ENCODE measurements around the gene RBM12.

The RBM12 gene

GRCh38 chr20:35653430-35653734 lies 11.3 kb downstream of the RBM12 start:
- DNase-seq = no peak

GRCh38 chr20:35652641-35653429 lies 11.9 kb downstream of the RBM12 start:
- no peak for DNase-seq

GRCh38 chr20:35651958-35652357 lies 12.7 kb downstream of the RBM12 start:
- DNase-seq = no peak

- DNase-seq = no peak
Observed at GRCh38 chr20:35650632-35651031, 14.1 kb downstream of the RBM12 start.

- no peak for DNase-seq
Observed at GRCh38 chr20:35648836-35649235, 15.9 kb downstream of the RBM12 start.

GRCh38 chr20:35644806-35645205 lies 19.9 kb downstream of the RBM12 start:
- DNase-seq = no peak

- DNase-seq = no peak
Observed at GRCh38 chr20:35643045-35643444, 21.7 kb downstream of the RBM12 start.

GRCh38 chr20:35641743-35642142 lies 23.0 kb downstream of the RBM12 start:
- no peak for DNase-seq

- DNase-seq = no peak
Observed at GRCh38 chr20:35640724-35641123, 24.0 kb downstream of the RBM12 start.

- DNase-seq = no peak
Observed at GRCh38 chr20:35638751-35639150, 25.9 kb downstream of the RBM12 start.

- no peak for DNase-seq
Observed at GRCh38 chr20:35637276-35637675, 27.4 kb downstream of the RBM12 start.

GRCh38 chr20:35636095-35636494 lies 28.6 kb downstream of the RBM12 start:
- DNase-seq = no peak

- no peak for DNase-seq
Observed at GRCh38 chr20:35635652-35636051, 29.0 kb downstream of the RBM12 start.

GRCh38 chr20:35632539-35633115 lies 32.1 kb downstream of the RBM12 start:
- DNase-seq = no peak

GRCh38 chr20:35630636-35631035 lies 34.1 kb downstream of the RBM12 start:
- DNase-seq = no peak

- DNase-seq = no peak
Observed at GRCh38 chr20:35629427-35630145, 35.1 kb downstream of the RBM12 start.

- no peak for DNase-seq
Observed at GRCh38 chr20:35627121-35627520, 37.6 kb downstream of the RBM12 start.

GRCh38 chr20:35626386-35627001 lies 38.2 kb downstream of the RBM12 start:
- no peak for DNase-seq

- DNase-seq = no peak
Observed at GRCh38 chr20:35625584-35626385, 38.9 kb downstream of the RBM12 start.

- no peak for DNase-seq
Observed at GRCh38 chr20:35621560-35621946, 43.1 kb downstream of the RBM12 start.

- DNase-seq = no peak
Observed at GRCh38 chr20:35620818-35621559, 43.7 kb downstream of the RBM12 start.
